HG02840 (cell line): ENCODE data around the gene KRT6A.

Source experiments
- ATAC-seq: cut with Tn5 transposase; IDR thresholded peaks from one replicate; pipeline ENCODE4 v1.9.1; 2021; ENCODE audit warnings: mild to moderate bottlenecking, moderate library complexity, moderate number of reproducible peaks; ENCODE audit not compliant: unreplicated experiment, low FRiP score

Gene KRT6A

GRCh38 chr12:52524898-52525591, 32.0 kb upstream of the KRT6A start:
- ATAC-seq, result no peak

GRCh38 chr12:52524241-52524897, 31.3 kb upstream of the KRT6A start:
- no peak for ATAC-seq

- ATAC-seq, result no peak
These were observed 30.8 kb upstream of the KRT6A start for GRCh38 chr12:52523824-52524223.

- ATAC-seq, result no peak
These were observed 29.4 kb upstream of the KRT6A start for GRCh38 chr12:52522346-52523011.

GRCh38 chr12:52521568-52522266, 28.7 kb upstream of the KRT6A start:
- no peak for ATAC-seq

- no peak for ATAC-seq
These were observed 28.1 kb upstream of the KRT6A start for GRCh38 chr12:52521175-52521567.

GRCh38 chr12:52519826-52520662, 27.0 kb upstream of the KRT6A start, which contains the start of gene KRT5:
Gene KRT5 (minus strand): TSS chr12:52520394. CDS start chr12:52520296, 98 bp downstream.
- ATAC-seq, result no peak

- ATAC-seq, result no peak
These were observed 26.3 kb upstream of the KRT6A start for GRCh38 chr12:52519387-52519703.

- ATAC-seq, result no peak
These were observed 25.7 kb upstream of the KRT6A start for GRCh38 chr12:52518574-52519386.

- no peak for ATAC-seq
These were observed 24.8 kb upstream of the KRT6A start for GRCh38 chr12:52517888-52518287.

- ATAC-seq, result no peak
These were observed 24.2 kb upstream of the KRT6A start for GRCh38 chr12:52517005-52517835.

GRCh38 chr12:52515927-52516831, 23.1 kb upstream of the KRT6A start:
- ATAC-seq, result no peak

GRCh38 chr12:52515319-52515646, 22.2 kb upstream of the KRT6A start:
- no peak for ATAC-seq

- no peak for ATAC-seq
These were observed 21.6 kb upstream of the KRT6A start for GRCh38 chr12:52514471-52515318.

GRCh38 chr12:52513736-52514135, 20.7 kb upstream of the KRT6A start:
- ATAC-seq, result no peak

- no peak for ATAC-seq
These were observed 15.2 kb upstream of the KRT6A start for GRCh38 chr12:52508211-52508610.
